Ramos (cell line): ENCODE measurements around the gene AJUBA.
"Not testable (repeated sequence)": the region's sequence is repeated elsewhere in the genome, so short reads cannot be mapped to it uniquely, and the experiment has no call there.

ENCODE experiments used
- in situ Hi-C: fragments of 300-500 bp; cut with MboI; formaldehyde crosslinking; loops from one replicate; pipeline ENCODE4 v1.14.3; 2022; ENCODE audit warnings: low sequenced_read_pairs; ENCODE audit not compliant: unreplicated experiment

The AJUBA gene

GRCh38 chr14:23006544-23007419, 24.4 kb upstream of the AJUBA start:
- in situ Hi-C loops = no loop called here

- in situ Hi-C loops = no loop called here
Observed at GRCh38 chr14:23006188-23006534, 23.8 kb upstream of the AJUBA start.

- in situ Hi-C loops = no loop called here
Observed at GRCh38 chr14:23005451-23006187, 23.3 kb upstream of the AJUBA start.

- in situ Hi-C loops = not testable (repeated sequence)
Observed at GRCh38 chr14:23004274-23004673, 21.9 kb upstream of the AJUBA start.

- in situ Hi-C loops = no loop called here
Observed at GRCh38 chr14:23002592-23002991, 20.2 kb upstream of the AJUBA start.

GRCh38 chr14:23000860-23001259, 18.5 kb upstream of the AJUBA start:
- in situ Hi-C loops = no loop called here

- in situ Hi-C loops = no loop called here
Observed at GRCh38 chr14:22998329-22999012, 16.1 kb upstream of the AJUBA start.

GRCh38 chr14:22997676-22998323, 15.4 kb upstream of the AJUBA start:
- in situ Hi-C loops = no loop called here

GRCh38 chr14:22996768-22997654, 14.7 kb upstream of the AJUBA start:
- in situ Hi-C loops = no loop called here

- in situ Hi-C loops = no loop called here
Observed at GRCh38 chr14:22995889-22996625, 13.7 kb upstream of the AJUBA start.

- in situ Hi-C loops = no loop called here
Observed at GRCh38 chr14:22994762-22995275, 12.5 kb upstream of the AJUBA start.

- in situ Hi-C loops = no loop called here
Observed at GRCh38 chr14:22993517-22993916, 11.2 kb upstream of the AJUBA start.

GRCh38 chr14:22991852-22992251, 9.5 kb upstream of the AJUBA start:
- in situ Hi-C loops = no loop called here

GRCh38 chr14:22987291-22987690, 4.9 kb upstream of the AJUBA start:
- in situ Hi-C loops = loop anchor here (5.0 kb wide), 1 partner anchor 65 kb away; no protein-coding TSS in a partner anchor

- in situ Hi-C loops = loop anchor here (5.0 kb wide), 1 partner anchor 66 kb away; no protein-coding TSS in a partner anchor
Observed at GRCh38 chr14:22986508-22987054, 4.2 kb upstream of the AJUBA start.

GRCh38 chr14:22985894-22986507, 3.6 kb upstream of the AJUBA start:
- in situ Hi-C loops = loop anchor here (5.0 kb wide), 1 partner anchor 66 kb away; no protein-coding TSS in a partner anchor

- in situ Hi-C loops = loop anchor here (5.0 kb wide), 1 partner anchor 67 kb away; no protein-coding TSS in a partner anchor
Observed at GRCh38 chr14:22984959-22985658, 2.8 kb upstream of the AJUBA start.
